ENCODE measurements around the gene CYP11A1. TPM values are rescaled to one million over a fixed set of nuclear protein-coding genes. Genes with fewer than 3 reads are reported as not detected.

The CYP11A1 gene
- total RNA-seq, 1 donor from 2014 or later: 0.80 TPM

DNA sequence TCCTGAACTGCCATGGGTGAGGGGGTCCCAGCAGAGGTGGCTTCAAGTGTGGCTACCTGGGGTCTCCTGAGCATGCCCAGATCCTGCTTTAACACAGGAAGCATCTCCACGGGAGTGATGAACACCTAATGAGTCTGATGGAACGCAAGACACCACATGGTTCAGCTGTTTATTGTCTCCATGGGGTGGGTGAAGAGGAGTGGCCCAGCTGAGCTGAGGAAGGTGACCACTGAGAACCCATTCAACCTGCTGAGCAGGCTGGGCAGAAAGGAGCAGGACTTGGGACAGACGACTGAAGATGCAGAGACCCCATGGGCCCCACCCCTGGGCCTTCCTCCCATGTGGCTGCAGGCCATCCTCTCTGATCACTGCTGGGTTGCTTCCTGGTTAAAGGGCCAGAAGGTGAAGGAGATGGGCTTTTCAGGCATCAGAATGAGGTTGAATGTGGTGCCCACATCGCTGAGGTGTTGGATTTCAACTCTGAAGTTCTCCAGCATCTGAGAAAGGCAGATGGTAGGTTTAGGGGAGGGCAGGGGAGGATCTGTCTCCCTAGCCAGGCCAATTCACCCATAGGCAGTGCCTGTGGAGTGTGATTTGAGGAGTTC is 29.7 kb downstream of the CYP11A1 start:
- no peaks in the 10 kb centered on the region for H3K4me1 Mint-ChIP-seq (ENCODE audit: unreplicated experiment)
- DNase-seq (ENCODE audit: extremely low spot score, unreplicated experiment): no peak
- no peaks in the 10 kb centered on the region for H3K36me3 Mint-ChIP-seq
- peak overlapping the region; percentile 27 for H3K27ac Mint-ChIP-seq
- no peak overlapping the region for H3K4me3 Mint-ChIP-seq
- TF ChIP-seq, protein P1, sequence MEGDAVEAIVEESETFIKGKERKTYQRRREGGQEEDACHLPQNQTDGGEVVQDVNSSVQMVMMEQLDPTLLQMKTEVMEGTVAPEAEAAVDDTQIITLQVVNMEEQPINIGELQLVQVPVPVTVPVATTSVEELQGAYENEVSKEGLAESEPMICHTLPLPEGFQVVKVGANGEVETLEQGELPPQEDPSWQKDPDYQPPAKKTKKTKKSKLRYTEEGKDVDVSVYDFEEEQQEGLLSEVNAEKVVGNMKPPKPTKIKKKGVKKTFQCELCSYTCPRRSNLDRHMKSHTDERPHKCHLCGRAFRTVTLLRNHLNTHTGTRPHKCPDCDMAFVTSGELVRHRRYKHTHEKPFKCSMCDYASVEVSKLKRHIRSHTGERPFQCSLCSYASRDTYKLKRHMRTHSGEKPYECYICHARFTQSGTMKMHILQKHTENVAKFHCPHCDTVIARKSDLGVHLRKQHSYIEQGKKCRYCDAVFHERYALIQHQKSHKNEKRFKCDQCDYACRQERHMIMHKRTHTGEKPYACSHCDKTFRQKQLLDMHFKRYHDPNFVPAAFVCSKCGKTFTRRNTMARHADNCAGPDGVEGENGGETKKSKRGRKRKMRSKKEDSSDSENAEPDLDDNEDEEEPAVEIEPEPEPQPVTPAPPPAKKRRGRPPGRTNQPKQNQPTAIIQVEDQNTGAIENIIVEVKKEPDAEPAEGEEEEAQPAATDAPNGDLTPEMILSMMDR (conservative IDR thresholded peaks at IDR 0.05): no peak
- H3K27me3 Mint-ChIP-seq: peaks cover 7% of the 10 kb centered on the region
- H3K9me3 Mint-ChIP-seq: no peaks in the 10 kb centered on the region

DNA sequence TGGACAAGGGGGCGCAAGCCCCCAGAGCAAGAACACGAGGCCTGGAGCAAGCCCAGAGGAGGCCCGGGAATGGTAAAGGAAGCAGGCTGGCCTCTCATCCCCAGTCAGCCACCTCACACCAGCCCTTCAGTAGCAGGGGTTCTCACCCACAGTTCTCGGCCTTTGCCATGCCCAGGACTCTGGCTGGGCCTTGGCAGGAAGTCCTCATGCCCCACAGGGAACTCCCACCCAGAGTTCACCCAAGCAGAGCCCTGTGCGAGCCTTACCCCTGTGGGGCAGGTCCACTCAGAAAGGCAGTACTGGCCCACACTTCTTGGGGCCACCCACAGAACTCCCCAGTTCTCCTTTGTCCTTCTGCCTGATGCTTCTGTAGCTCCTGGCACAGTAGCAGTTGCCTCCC is 30.3 kb downstream of the CYP11A1 start:
- no peak for DNase-seq (ENCODE audit: extremely low spot score, unreplicated experiment)
- H3K4me3 Mint-ChIP-seq: no peak overlapping the region
- TF ChIP-seq, protein P1 (conservative IDR thresholded peaks at IDR 0.05): no peak
- no peaks in the 10 kb centered on the region for H3K4me1 Mint-ChIP-seq (ENCODE audit: unreplicated experiment)
- H3K36me3 Mint-ChIP-seq: no peaks in the 10 kb centered on the region
- H3K27me3 Mint-ChIP-seq: peaks cover 7% of the 10 kb centered on the region
- H3K27ac Mint-ChIP-seq: no peak overlapping the region
- no peaks in the 10 kb centered on the region for H3K9me3 Mint-ChIP-seq

DNA sequence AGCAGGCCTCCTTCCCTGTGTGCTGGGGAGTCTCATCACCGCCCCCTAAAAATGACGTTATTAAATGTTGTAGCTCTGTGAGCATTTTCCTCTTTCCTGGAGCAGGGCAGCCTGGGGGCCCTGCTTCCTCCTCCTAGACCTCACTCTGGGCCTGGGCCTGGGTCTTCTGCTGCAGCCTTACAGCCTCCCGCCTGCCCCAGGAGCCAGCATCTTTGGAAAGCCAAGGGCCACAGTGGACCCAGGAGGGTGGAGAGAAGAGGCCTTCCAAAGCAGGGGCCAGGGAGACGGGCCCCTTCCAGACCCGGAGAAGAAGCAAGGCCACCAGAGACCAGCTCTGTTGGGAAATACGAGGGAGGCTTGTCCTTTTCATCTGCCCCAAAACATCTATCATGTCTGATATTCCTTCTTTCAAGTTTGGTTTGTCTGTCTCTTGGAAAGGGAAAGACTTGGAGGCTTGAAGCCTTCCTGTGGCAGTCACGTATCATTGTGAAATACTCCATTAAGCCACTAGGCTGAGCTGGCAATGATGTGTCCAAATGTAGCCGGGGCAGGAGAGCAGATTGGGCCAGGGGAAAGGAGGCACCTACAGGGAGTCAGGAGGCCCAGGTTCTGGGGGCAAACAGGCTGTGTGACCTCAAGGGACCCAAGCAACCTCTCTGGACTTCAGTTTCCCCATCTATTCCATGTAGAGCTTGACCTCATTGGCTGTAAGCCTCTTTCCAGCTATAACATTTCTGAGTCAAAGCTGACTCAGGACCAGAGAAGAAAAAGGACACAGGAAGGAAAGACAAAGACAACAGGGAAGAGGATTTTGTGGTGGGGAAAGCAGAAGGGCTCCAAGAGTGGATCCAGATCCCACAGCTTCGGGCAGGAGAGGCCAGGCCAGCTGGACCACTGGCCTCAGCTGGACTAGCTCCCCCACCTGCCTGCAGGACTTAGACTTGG is 31.1 kb downstream of the CYP11A1 start:
- Mint-ChIP-seq H3K27me3 (peaks cover 7% of the 10 kb centered on the region), H3K36me3 (no peaks in the 10 kb centered on the region), H3K9me3 (no peaks in the 10 kb centered on the region), H3K27ac (no peak overlapping the region), H3K4me1 (ENCODE audit: unreplicated experiment) (no peaks in the 10 kb centered on the region), H3K4me3 (no peak overlapping the region)
- TF ChIP-seq, protein P1 (conservative IDR thresholded peaks at IDR 0.05): no peak
- no peak for DNase-seq (ENCODE audit: extremely low spot score, unreplicated experiment)

DNA sequence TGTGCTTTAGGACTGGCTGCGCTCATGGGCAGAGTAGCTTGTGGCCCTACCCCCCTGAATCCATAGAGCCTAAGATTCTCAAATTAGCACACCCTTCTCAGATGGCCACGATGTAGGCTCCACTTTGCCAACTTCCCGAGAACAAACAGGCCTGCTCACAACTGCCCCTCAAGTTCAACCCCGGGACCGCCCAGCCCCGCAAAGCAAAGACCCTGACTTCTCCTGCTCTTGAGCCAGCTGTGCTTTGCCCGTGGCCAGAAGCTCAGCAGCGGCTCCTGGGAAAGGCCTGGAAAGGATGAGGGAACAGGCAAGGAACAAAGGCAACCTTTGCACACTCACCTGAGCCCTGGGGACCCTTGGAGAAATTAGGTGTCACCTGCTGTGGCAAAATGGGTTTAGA is 32.0 kb downstream of the CYP11A1 start:
- Mint-ChIP-seq H3K9me3 (no peaks in the 10 kb centered on the region), H3K27ac (no peak overlapping the region), H3K4me1 (ENCODE audit: unreplicated experiment) (no peaks in the 10 kb centered on the region), H3K36me3 (no peaks in the 10 kb centered on the region), H3K27me3 (peaks cover 7% of the 10 kb centered on the region), H3K4me3 (no peak overlapping the region)
- TF ChIP-seq, protein P1 (conservative IDR thresholded peaks at IDR 0.05): no peak
- DNase-seq (ENCODE audit: extremely low spot score, unreplicated experiment): no peak

DNA sequence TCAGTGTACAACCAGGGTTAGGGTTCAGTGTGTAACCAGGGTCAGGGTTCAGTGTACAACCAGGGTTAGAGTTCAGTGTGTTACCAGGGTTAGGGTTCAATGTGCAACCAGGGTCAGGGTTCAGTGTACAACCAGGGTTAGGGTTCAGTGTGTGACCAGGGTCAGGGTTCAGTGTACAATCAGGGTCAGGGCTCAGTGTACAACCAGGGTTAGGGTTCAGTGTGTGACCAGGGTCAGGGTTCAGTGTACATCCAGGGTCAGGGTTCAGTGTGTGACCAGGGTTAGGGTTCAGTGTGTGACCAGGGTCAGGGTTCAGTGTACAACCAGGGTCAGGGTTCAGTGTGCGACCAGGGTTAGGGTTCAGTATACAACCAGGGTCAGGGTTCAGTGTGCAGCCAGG is 33.3 kb downstream of the CYP11A1 start:
- H3K36me3 Mint-ChIP-seq: no peaks in the 10 kb centered on the region
- H3K9me3 Mint-ChIP-seq: no peaks in the 10 kb centered on the region
- TF ChIP-seq, protein P1 (conservative IDR thresholded peaks at IDR 0.05): no peak
- H3K27ac Mint-ChIP-seq: no peak overlapping the region
- H3K4me3 Mint-ChIP-seq: no peak overlapping the region
- H3K27me3 Mint-ChIP-seq: peaks cover 4% of the 10 kb centered on the region
- H3K4me1 Mint-ChIP-seq (ENCODE audit: unreplicated experiment): no peaks in the 10 kb centered on the region
- DNase-seq (ENCODE audit: extremely low spot score, unreplicated experiment): no peak
